ENCODE measurements around the gene DMBX1.

The DMBX1 gene

DNA sequence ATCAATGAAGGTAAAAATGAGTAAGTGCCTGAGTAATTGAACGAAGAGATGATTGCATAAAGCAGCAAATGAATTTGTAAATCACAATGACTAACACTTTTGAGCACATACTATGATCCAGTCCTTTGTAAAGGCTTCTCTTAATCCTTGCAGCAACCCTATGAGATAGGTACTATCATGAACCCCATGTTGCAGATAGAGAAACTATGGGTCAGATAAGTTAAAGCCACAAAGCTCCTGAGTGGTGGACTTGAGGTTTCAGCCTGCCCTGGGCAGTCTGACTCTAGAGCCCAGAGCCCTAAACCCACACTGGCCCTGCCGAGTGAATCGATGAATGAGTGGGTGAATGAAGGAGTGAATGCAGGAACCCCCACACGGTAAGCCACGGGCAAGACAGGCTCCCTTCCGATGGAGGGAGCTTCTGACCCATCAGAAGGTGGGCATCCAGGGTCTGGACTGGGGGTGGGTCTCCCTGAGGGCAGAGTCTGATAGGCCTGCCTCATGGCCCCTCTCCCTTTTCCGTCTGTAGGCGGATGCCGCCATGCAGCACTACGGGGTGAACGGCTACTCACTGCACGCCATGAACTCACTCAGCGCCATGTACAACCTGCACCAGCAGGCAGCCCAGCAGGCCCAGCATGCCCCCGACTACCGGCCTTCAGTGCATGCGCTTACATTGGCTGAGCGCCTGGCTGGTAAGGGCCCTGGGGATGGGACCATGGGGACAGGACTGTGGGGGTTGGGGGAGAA is 17.0 kb downstream of the DMBX1 start:
- Mint-ChIP-seq H3K4me3 (no peak overlapping the region), H3K27ac (no peak overlapping the region), H3K4me1 (no peaks in the 10 kb centered on the region), H3K27me3 (peaks cover 12% of the 10 kb centered on the region), H3K36me3 (no peaks in the 10 kb centered on the region), H3K9me3 (no peaks in the 10 kb centered on the region)

DNA sequence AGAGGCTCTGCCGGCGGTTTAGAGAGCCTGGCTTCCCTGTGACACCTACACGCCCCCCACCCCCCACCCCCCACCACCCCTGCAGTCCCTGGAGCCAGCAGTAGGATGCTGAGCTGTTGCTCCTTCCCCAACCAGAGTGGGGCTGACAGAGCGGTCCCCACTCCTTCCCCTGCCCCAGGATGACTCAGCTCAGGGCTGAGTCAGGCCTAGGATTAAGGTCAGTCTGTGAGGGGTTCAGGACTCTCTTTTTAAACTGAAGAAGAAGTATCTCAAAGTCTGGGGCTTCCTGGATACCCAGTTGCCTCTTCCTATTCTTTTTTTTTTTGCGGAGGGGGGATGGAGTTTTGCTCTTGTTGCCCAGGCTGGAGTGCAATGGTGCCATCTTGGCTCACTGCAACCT is 19.1 kb downstream of the DMBX1 start:
- H3K36me3 Mint-ChIP-seq: no peaks in the 10 kb centered on the region
- no peak overlapping the region for H3K4me3 Mint-ChIP-seq
- H3K27ac Mint-ChIP-seq: no peak overlapping the region
- H3K27me3 Mint-ChIP-seq: peaks cover 4% of the 10 kb centered on the region
- no peaks in the 10 kb centered on the region for H3K9me3 Mint-ChIP-seq
- H3K4me1 Mint-ChIP-seq: no peaks in the 10 kb centered on the region

DNA sequence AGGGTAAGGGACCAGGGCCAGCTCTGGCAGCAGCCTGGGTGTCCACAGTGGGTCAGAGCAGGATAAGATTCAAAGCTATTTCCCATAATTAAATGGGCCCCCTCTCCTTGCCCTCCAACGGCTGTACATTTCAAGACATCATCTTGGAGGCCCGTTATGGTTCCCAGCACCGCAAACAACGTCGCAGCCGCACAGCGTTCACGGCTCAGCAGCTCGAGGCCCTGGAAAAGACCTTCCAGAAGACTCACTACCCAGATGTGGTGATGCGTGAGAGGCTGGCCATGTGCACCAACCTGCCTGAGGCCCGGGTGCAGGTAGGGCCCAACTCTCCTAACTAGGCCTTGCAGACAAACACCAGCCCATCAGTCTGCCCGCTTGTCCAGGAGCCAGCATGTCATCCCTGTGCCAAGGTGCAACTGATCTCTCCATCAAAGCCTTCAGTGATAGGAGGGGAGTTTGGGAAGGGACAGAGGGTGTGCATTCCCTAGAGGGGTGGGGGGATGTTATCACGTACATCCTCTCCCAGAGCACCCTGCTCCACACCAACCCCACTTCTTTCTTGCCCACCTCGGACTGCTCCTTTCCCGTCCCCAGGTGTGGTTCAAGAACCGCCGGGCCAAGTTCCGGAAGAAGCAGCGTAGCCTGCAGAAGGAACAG is 20.8 kb downstream of the DMBX1 start:
- Mint-ChIP-seq H3K36me3 (no peaks in the 10 kb centered on the region), H3K9me3 (no peaks in the 10 kb centered on the region), H3K27me3 (peaks cover 4% of the 10 kb centered on the region), H3K4me1 (no peaks in the 10 kb centered on the region), H3K4me3 (no peak overlapping the region), H3K27ac (no peak overlapping the region)

DNA sequence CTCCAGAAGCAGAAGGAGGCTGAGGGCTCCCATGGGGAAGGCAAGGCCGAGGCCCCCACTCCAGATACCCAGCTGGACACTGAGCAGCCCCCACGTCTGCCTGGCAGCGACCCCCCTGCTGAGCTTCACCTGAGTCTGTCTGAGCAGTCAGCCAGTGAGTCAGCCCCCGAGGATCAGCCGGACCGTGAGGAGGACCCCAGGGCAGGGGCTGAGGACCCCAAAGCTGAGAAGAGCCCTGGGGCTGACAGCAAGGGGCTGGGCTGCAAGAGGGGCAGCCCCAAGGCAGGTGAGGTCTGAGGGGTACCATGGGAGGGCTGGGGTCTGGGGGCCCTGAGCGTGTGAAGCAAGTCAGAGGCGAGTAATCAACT is 21.3 kb downstream of the DMBX1 start:
- Mint-ChIP-seq H3K4me1 (no peaks in the 10 kb centered on the region), H3K4me3 (no peak overlapping the region), H3K27me3 (peaks cover 6% of the 10 kb centered on the region), H3K36me3 (no peaks in the 10 kb centered on the region), H3K9me3 (no peaks in the 10 kb centered on the region), H3K27ac (no peak overlapping the region)

DNA sequence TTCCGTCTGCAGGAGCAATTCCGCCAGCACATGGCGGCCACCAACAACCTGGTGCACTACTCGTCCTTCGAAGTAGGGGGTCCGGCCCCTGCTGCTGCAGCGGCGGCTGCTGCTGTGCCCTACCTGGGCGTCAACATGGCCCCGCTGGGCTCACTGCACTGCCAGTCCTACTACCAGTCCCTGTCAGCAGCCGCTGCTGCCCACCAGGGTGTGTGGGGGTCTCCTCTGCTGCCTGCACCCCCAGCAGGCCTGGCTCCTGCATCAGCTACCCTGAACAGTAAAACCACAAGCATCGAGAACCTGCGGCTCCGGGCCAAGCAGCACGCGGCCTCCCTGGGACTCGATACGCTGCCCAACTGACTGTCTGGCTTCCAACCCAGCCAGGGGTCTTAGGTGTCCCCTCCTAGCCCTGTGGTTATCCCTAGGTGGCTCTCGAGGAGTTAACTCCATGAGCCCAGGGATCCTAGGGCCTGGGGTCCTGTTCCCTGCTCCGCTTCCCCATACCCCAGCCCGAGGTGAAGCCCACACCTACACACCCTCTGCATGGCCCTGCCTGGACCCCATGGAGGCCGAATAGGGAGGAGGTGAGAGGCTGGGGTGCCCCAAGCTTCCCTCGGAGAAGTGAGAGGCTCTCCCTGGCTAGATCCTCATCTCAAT is 22.6 kb downstream of the DMBX1 start:
- H3K4me3 Mint-ChIP-seq: no peak overlapping the region
- H3K27ac Mint-ChIP-seq: no peak overlapping the region
- no peaks in the 10 kb centered on the region for H3K4me1 Mint-ChIP-seq
- peaks cover 5% of the 10 kb centered on the region for H3K27me3 Mint-ChIP-seq
- no peaks in the 10 kb centered on the region for H3K9me3 Mint-ChIP-seq
- H3K36me3 Mint-ChIP-seq: no peaks in the 10 kb centered on the region

DNA sequence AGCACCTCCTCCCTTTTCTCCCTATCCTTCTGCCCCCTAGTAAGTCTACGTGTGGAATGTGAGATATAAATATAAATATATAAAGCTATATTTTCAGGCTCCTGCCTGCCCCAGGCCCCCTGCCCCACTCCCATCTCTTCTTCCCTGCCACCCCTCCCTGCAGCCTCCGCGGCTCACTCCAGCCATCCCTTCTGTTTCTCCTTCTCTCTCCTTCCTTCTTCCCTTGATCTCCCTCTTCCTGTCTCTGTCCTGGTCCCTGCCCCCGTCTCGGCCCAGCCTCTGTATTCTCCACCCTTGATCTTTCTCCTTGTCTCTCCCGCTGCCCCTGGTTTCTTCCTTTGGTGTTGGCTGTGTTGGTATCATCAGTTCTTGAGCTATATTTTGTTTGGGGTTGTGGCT is 23.2 kb downstream of the DMBX1 start:
- Mint-ChIP-seq H3K27ac (no peak overlapping the region), H3K4me1 (no peaks in the 10 kb centered on the region), H3K4me3 (no peak overlapping the region), H3K9me3 (no peaks in the 10 kb centered on the region), H3K27me3 (peaks cover 5% of the 10 kb centered on the region), H3K36me3 (no peaks in the 10 kb centered on the region)

DNA sequence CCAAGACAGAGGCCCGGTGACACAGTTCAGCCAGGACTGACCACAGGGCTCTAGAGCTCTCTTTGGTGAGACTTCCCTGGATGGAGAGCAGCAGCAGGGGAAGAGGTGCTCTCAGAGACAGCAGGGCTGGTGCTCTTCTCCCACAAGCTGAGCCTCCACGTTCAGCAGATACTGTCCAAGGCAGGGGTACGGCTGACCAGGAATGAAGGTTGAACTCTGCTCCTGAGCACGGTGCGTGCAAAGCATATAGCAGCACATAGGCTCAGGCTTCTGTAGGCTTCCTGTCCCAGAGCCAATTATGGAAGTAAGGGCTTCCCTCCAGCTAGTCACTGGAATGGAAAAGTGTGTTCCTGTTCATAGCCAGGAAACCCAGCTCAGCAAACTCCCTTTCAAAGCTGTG is 23.9 kb downstream of the DMBX1 start:
- Mint-ChIP-seq H3K9me3 (no peaks in the 10 kb centered on the region), H3K27me3 (peaks cover 7% of the 10 kb centered on the region), H3K4me1 (no peaks in the 10 kb centered on the region), H3K27ac (no peak overlapping the region), H3K4me3 (no peak overlapping the region), H3K36me3 (no peaks in the 10 kb centered on the region)

DNA sequence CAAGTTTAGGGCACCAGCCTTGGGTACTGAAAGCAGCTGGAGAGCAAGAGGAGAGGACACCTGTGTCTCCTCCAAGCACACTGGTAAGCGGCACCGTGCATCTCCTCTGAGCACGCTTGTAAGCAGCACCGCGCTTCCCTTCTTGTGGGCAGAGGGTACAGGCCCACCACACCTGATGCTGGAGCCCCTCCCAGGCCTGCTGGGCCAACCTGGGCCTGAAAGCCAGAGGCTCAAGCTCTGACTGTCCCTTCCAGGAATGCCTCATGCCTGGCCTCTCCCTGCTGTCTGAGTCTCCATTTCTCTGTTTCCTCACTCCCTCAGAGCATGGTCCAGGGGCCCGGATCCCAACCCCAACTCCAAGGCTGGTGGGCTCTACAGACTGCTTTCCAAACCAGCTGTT is 25.9 kb downstream of the DMBX1 start:
- H3K4me1 Mint-ChIP-seq: no peaks in the 10 kb centered on the region
- no peak overlapping the region for H3K27ac Mint-ChIP-seq
- peaks cover 10% of the 10 kb centered on the region for H3K27me3 Mint-ChIP-seq
- no peaks in the 10 kb centered on the region for H3K36me3 Mint-ChIP-seq
- H3K9me3 Mint-ChIP-seq: no peaks in the 10 kb centered on the region
- no peak overlapping the region for H3K4me3 Mint-ChIP-seq

DNA sequence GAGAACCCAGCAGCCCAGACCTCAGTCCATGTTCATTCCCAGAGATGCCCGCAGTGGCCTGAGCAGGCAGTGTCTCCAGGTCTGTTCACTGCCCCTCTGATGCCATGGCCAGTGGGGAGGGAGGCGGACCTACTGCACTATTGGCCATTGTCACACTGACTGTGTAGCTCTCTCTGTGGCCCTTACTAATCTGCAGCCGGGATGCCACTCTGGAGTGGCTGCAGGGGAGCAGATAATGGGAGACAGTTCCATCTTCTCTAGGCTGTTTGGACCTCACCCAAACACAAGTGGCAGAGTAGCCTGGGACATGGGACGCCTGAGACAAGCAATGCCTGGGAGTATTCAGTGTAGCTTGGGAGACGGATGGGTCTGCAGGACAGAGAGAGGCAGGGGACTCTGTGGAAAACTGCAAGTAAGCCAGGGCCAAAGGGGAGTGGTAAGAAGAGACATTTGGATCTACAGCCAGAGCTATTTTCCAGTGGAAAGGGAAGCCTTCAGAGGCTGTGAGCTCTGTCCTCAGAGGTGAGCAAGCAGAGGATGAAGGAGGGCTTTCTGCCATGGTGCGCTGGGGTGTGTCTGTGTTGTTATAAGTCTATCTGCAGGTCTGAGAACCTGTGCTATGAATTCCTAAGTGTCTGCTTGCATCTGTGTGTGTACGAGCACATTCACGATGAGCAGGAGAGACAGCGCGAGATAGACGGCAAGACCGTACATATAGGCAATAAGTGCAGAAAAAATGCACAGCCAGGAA is 26.7 kb downstream of the DMBX1 start:
- Mint-ChIP-seq H3K36me3 (no peaks in the 10 kb centered on the region), H3K4me3 (no peak overlapping the region), H3K4me1 (no peaks in the 10 kb centered on the region), H3K27me3 (peaks cover 10% of the 10 kb centered on the region), H3K9me3 (no peaks in the 10 kb centered on the region), H3K27ac (no peak overlapping the region)

DNA sequence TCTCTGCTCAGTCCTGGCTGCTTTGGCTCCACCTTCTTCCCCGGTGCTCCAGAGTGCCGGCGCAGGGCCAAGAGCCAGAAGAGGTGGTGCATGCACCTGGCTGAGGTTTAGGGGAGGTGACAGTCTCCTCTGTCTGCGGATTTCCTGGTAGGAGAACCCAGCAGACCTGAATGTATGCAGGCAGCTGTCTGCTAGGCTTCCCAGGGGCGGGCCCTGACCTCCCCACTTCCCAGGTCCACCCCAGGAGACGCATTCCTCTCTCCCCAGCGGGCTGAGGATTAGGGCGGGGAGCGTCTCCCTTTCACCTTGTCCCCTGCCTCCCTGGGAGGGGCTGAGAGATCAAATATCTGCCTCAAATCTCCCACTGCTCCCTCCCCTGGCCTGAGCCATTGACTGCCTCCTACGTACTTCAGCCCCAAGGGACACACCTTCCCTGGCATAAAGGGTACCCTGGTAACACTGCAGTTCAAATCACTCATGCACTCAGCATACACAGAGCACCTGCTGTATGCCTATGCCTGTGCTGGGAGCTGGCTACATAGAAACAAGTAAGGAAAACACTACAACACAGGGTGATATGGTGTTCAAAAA is 27.5 kb downstream of the DMBX1 start:
- Mint-ChIP-seq H3K36me3 (no peaks in the 10 kb centered on the region), H3K4me1 (no peaks in the 10 kb centered on the region), H3K4me3 (no peak overlapping the region), H3K27ac (no peak overlapping the region), H3K27me3 (peaks cover 10% of the 10 kb centered on the region), H3K9me3 (no peaks in the 10 kb centered on the region)

DNA sequence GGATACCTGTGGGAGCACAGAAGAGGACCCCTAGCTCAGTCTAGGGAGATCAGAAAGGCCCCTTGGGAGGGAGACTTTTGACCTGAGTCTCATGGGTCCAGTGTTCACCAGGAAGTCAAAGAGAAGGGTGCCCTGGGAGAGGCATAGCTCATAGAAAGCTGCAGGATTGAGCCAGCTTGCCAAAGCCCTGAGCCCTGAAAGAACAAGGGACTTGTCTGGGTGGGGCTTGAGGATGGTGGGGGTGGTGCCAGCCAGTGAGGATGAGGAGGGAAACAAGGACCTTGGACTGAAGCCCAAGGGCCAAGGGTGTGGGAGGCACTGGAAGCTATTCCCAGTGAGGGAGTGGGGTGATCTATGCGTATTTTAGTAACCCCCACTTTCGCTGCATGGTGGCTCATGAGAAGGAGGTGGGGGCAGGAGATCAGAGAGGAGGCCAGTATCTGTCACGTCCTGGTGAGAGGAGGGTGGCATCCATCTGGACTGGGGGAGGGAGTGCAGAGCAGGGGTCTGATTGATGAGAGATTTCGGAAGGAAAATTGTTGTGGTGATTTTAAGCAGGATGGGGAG is 28.4 kb downstream of the DMBX1 start:
- no peak overlapping the region for H3K4me3 Mint-ChIP-seq
- no peaks in the 10 kb centered on the region for H3K9me3 Mint-ChIP-seq
- H3K27me3 Mint-ChIP-seq: peaks cover 10% of the 10 kb centered on the region
- H3K4me1 Mint-ChIP-seq: peaks cover 3% of the 10 kb centered on the region
- no peaks in the 10 kb centered on the region for H3K36me3 Mint-ChIP-seq
- H3K27ac Mint-ChIP-seq: no peak overlapping the region

DNA sequence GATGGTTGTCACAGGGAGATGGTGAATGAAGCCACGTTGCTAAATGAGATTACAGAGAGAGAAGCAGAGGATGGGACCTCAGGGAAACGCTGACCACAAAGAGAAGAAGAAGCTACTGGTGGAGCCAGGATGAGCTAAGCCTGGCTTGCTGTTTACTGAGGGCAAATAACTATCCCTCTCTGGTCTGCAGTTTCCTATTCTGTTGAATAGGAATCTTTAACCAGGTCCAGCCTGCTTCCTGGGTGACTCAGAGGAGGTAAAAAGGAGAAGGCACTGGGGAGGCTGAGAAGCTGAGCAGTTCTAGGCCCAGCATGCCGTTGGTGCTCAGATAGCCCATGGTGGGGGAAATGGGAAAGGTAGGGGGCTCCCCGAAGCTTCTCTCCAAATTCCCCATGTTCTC is 29.6 kb downstream of the DMBX1 start:
- Mint-ChIP-seq H3K4me3 (no peak overlapping the region), H3K9me3 (no peaks in the 10 kb centered on the region), H3K27me3 (peaks cover 10% of the 10 kb centered on the region), H3K27ac (no peak overlapping the region), H3K36me3 (no peaks in the 10 kb centered on the region), H3K4me1 (peaks cover 3% of the 10 kb centered on the region)

DNA sequence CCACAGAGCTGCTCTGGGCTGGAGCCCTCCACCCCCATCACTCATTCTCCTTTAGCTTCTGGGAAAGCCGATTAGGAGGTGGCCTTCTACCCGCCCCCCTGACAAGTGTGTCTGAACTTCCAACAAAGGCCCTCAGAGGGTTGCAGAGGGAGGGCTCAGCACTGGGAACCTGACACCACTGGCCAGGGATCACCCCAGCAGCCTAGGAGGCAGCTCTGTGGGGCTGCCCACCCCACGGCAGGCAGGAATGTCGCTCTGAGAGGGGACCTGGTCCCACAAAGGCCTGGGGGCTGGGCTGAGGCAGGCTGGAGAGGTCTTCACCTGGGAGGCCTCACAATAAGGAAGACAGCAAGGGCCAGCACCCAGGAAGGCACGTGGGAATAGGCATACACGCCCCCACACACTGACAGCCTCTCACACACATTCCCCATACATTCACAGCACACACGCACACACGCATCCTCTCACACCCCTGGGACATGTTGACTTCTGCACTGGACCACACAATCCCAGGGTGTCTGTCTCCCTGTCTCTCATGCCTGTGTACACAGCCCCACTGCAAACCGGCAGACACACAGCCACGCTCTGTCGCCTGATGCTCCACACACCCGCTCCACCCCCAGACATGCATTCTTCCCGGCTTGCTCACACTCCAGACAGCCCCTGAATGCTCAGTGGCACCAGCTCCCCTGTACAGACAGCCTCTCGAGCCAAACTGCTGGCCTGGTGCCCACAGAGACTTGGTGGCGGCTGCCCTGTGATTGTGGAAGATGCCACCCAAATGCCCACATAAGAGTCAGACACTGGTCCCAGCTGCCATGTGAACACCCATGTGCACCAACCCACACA is 30.7 kb downstream of the DMBX1 start:
- H3K27me3 Mint-ChIP-seq: peaks cover 10% of the 10 kb centered on the region
- H3K27ac Mint-ChIP-seq: no peak overlapping the region
- no peaks in the 10 kb centered on the region for H3K36me3 Mint-ChIP-seq
- H3K4me1 Mint-ChIP-seq: peaks cover 3% of the 10 kb centered on the region
- no peak overlapping the region for H3K4me3 Mint-ChIP-seq
- H3K9me3 Mint-ChIP-seq: no peaks in the 10 kb centered on the region

DNA sequence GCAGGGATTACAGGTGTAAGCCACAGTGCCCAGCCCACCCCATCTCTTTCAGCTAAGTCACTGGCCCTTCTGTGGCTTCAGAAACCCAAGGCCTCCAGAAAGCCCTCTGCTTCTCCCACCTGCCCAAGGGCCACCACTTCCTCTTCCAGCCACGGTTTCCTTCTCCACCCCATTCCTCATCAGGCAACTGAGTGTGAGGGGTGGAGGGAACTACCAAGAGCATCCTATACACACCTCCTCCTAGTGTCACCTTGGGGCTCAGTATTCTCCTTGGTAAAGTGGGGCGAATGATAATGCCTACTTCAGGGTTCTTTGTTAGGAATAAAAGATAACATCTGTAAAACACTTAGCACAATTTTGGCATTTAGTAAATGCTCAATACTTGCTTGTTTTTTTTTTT is 31.8 kb downstream of the DMBX1 start:
- Mint-ChIP-seq H3K27ac (no peak overlapping the region), H3K9me3 (no peaks in the 10 kb centered on the region), H3K4me3 (no peak overlapping the region), H3K36me3 (no peaks in the 10 kb centered on the region), H3K4me1 (peaks cover 3% of the 10 kb centered on the region), H3K27me3 (peaks cover 12% of the 10 kb centered on the region)

All from activated naive CD4-positive, alpha-beta T cell treated with anti-CD3 and anti-CD28 coated beads, Interleukin-2, amount 50 U/mL, for 24 hours (primary cell).